HG03039 (cell line): ENCODE measurements around the gene ADAMTS19.

Source experiments
- ATAC-seq: cut with Tn5 transposase; IDR thresholded peaks from one replicate; pipeline ENCODE4 v1.9.1; 2021; ENCODE audit warnings: mild to moderate bottlenecking, moderate library complexity; ENCODE audit not compliant: unreplicated experiment

Gene ADAMTS19

DNA sequence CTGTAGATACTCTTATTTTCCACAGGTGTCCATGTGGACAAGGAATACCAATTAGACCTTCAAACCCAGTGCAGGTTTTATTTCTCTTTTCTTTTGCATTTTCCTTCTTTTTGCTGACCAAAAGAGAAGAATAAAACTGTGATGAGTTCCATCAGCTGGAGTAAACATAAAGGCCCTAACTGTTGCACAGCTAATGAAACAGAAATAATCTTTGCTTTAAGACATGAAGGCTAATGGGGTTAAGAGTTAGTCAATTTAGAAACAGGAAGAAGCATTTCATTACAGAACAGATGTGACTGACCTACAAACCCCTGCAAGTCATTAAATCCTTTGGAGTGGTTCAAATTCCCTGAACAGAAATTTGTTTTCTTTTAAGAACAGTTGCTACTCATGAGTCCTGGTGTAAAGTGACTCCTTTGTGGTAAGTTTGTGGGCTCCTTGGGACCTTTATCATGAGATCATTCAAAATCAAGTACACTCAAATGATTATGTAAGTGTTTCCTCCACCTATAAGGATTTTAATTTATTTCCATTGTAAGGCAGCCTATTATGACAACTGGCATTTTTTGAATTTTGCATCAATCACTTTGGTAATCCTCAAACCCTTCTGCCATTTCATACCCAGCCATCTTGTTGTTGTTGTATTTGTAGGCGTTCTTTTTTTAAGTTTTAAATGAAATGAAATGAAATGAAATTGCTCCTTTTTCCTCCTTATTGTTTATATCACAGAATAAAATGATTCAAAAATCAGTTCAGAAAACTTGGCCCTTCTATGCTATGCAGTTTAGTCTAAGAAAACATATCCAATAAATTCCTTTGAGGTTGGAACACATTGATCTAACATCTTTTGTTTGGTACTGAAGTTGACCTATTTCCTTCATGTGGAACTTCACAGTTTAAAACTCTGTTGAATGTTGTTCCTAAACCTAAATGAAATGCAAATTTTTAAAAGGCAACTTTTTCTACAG is 289.1 kb downstream of the ADAMTS19 start:
- no peak for ATAC-seq

- ATAC-seq, result no peak
Measured at GRCh38 chr5:129760636-129761325, 300.7 kb downstream of the ADAMTS19 start.

DNA sequence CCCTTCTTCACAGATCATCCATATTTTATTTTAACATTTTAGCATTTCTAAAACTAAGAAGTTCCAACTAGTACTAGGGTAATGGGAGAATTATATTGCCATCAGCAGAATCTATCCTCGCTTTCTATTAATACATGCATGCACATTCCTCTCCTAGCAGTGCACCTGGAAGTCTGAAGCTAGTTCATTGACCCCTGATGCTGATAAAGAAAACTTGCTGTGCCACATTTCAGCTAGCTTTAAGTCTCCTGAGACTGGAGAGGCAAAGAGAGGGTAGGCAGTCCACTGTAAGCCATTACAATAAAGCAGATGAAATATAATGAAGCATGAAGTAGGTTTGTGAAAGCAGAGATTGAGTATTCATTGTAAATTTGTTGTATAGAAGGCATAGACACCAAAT is 303.6 kb downstream of the ADAMTS19 start:
- no peak for ATAC-seq

DNA sequence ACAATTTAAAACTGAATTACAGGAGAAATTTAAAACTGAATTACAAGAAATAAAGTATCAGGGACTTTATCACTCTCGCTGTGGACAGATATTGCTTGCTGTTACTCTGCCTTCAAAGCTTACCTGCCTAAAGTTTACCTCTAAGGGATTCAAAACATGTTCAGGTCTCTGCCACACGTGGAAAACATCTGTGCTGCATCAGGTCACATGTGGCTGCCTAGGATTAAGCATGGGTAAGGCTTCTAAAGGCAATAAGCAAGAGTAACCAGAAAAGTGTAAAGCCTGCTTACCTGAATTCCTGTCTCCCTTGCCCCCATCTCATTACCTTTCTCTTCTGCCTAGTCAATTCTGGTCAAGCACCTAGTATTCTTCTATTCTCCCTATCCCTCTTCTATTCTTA is 306.7 kb downstream of the ADAMTS19 start:
- ATAC-seq, result no peak

GRCh38 chr5:129767927-129768380 is 307.9 kb downstream of the ADAMTS19 start:
- peak; percentile 93 for ATAC-seq

DNA sequence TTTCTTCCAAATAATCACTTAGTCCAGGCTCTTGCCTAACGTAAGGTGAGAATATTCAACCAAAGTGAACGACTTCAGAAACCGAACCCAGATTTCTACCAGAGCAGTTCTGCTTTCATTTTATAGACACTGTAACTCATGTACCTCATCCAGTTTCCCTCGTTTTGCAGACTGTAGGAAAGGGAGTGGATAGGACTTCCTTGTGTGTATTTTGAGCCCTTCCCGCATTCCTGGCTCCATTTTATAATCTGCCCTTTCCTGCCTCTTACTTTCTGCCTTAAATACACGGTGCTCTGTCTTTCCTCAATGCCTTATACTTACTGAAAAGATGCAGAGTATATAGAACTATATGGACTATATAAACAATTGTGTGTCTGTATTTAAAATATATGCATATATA is 308.6 kb downstream of the ADAMTS19 start:
- no peak for ATAC-seq

- no peak for ATAC-seq
Measured at GRCh38 chr5:129770024-129770820, 310.1 kb downstream of the ADAMTS19 start.

DNA sequence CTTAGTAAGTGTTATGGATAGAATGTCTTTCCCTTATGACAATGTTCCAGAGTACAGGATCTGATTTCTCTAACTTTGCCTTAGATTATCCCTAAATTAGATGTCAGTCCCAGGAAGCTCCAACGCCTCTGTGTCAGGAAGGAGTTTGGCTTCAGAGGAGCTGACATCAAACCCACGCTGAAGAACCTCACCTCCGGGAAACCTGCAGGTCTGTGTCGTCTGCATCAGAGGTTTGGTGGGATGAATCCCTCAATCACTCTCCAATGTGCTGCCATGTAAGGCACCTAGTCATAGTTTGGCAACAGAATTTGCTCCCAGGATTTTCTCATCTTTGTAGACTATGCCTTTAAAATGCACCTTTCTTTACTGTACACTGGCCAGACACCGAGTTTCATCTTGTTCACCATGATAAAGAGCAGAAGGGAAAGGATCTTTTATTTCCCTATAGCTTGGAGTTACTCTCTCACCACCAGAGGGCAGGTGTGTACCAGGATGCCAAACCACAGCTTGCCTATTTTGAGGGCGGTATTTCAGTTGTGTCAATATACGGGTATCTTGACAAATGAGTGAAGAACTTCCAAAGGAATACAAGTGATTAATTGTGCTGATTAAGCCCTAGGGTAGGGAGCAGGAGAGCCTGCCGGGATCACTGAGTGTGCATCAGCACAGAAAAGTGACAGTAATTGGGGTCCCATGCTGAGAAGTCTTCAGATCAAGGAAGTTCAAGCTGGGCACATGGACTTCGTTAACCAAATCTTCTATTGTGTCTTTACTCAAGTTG is 311.1 kb downstream of the ADAMTS19 start:
- no peak for ATAC-seq

DNA sequence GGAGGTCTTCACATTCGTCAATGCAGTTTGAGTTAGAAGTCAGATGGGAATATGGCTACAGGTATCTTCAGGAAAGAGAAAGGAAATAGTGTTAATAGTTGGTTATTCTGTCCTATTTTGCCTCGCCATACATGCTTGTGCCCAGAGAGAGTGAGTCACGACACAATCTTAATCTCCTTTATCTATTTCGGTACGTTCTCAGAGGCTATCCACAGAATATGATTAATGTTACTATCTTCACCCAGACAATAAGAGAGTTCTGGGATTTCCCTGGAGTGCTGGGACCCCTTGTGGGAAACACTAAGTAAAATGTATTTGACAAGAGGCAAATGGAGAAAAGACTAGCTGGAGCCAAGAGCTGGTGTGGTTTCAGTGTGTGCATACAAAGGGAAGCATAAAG is 313.3 kb downstream of the ADAMTS19 start:
- ATAC-seq, result no peak

DNA sequence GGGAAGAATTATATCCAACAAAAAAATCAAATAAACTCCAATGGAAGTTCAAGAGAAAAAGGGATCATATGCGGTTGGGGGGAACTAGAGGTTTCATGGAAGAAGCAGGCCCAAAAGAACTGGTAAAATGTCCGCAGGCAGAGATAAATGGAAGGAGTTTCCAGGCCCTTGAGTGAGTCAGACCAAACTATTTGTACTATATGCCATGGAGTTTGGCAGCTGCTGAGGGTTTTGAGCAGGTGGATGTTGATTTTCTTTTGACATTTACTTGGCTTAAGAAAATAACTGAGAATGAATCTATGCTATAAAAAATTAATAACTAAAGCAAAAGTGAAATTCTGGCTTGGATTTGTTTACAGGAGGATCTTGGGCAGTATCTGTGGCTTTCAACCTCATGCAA is 321.5 kb downstream of the ADAMTS19 start:
- ATAC-seq, result no peak
